Transverse colon (tissue), 4 donors: Measurements from ENCODE around the gene OR4D1. TPM values are rescaled to one million over a fixed set of nuclear protein-coding genes. Genes with fewer than 3 reads are reported as not detected.

ENCODE experiments used
- DNase-seq: peaks from one replicate; pipeline ENCODE4 v3.0.0-alpha.2; 2019
- H3K27ac ChIP-seq, 4 donors: fragments of 200-600 bp; sonication (generic); 2 replicates each; pipeline ENCODE4 v1.5.1; 2016 to 2018; ENCODE audit warnings: inconsistent platforms in 4 of 4
- H3K27me3 ChIP-seq: fragments of 200-600 bp; sonication (generic); 2 replicates; pipeline ENCODE4 v1.5.1; 2017; ENCODE audit warnings: inconsistent platforms
- H3K36me3 ChIP-seq, 4 donors: fragments of 200-600 bp; sonication (generic); 2 replicates each; pipeline ENCODE4 v1.5.1; 2017 to 2019; ENCODE audit warnings: inconsistent platforms in 4 of 4
- H3K4me1 ChIP-seq, 4 donors: fragments of 200-600 bp; sonication (generic); 2 replicates each; pipeline ENCODE4 v1.5.1; 2017 to 2020; ENCODE audit warnings: inconsistent platforms in 4 of 4
- H3K4me3 ChIP-seq, 4 donors: fragments of 200-600 bp; sonication (generic); 1 replicate in 1 of 4; 2 replicates in 3 of 4; pipeline versions ENCODE4 v1.5.1 to v1.6.1; 2017 to 2019; ENCODE audit warnings: inconsistent platforms in 4 of 4
- H3K9me3 ChIP-seq, 2 donors: fragments of 200-600 bp; sonication (generic); 2 replicates each; pipeline ENCODE4 v1.5.1; 2017 to 2019; ENCODE audit warnings: inconsistent platforms in 2 of 2
- CTCF ChIP-seq, 5 experiments: fragments of 200-600 bp in 3 of 5; fragments of 450-650 bp in 2 of 5; sonication (generic) in 3 of 5; IDR thresholded peaks; 1 replicate in 2 of 5; 2 replicates in 3 of 5; pipeline ENCODE4 v1.5.1; 2016 to 2017; ENCODE audit warnings: antibody characterized with exemption in 5 of 5, inconsistent platforms in 3 of 5, mild to moderate bottlenecking in 2 of 5, moderate library complexity in 1 of 5
- EP300 ChIP-seq: sonication (generic); formaldehyde crosslinking; IDR thresholded peaks from one replicate; pipeline ENCODE4 v1.6.1; 2017; ENCODE audit warnings: antibody characterized with exemption, low read depth
- POLR2A ChIP-seq: fragments of 450-650 bp; IDR thresholded peaks from one replicate; pipeline ENCODE4 v1.6.1; 2016; ENCODE audit warnings: antibody characterized with exemption, mild to moderate bottlenecking, moderate library complexity
- POLR2AphosphoS5 ChIP-seq, 3 donors: sonication (generic); formaldehyde crosslinking; IDR thresholded peaks; one replicate each; pipeline ENCODE4 v1.6.1; 2016; ENCODE audit warnings: antibody characterized with exemption in 3 of 3
- WGBS, 2 donors: methylation state at CpG; one replicate each; pipeline ENCODE4 v1.1.5; 2018; ENCODE audit warnings: low coverage in 1 of 2; 5-methylcytosine and 5-hydroxymethylcytosine counted together
- in situ Hi-C, 4 donors: fragments of 200-750 bp; cut with MboI; loops; one replicate each; pipeline versions ENCODE4 v1.15.0 to v1.15.1; 2017; ENCODE audit warnings: low sequenced_read_pairs in 3 of 4, low pct_ligation_motif_present in 1 of 4, low pct_unique_long_range_greater_than_20kb in 1 of 4
- intact Hi-C: fragments of 100-400 bp; cut with DNase I; formaldehyde crosslinking; loops from one replicate; pipeline ENCODE4 v1.15.1; 2023; ENCODE audit warnings: low total_unique reads
- total RNA-seq, 4 donors: library from RNA; depleted of rRNA; stranded (reverse); fragments of >200 nt; gene quantifications; one replicate each; pipeline ENCODE4 v1.1.0, GENCODE V29; 2016

OR4D1 gene
- total RNA-seq, 4 donors from 2014 or later = not detected

DNA sequence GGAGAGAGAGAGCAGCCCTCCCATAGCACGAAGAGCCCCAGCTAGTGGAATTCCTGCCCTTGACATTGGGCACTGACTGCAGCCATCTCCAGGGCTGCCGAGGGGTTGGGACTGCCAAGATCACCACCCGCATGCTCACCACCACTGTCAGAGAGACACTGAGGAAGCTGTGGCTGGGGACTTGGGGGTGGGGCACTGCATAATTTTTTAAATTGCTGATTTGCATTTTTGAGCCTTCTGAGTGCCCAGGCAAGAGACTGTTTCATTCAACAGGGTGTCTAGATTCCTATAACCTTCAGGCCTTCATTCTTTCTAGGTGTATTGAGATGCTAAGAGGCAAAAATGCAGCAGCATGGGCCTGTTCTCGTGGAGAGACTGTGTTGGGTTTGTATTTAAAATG lies 35.3 kb downstream of the OR4D1 start:
- Histone ChIP-seq H3K9me3 (no peaks in the 10 kb centered on the region), H3K27ac (no peak overlapping the region), H3K4me1 (no peaks in the 10 kb centered on the region), H3K36me3 (no peaks in the 10 kb centered on the region), H3K27me3 (no peaks in the 10 kb centered on the region), H3K4me3 (no peak overlapping the region)
- no peak for DNase-seq
- no peak for TF ChIP-seq POLR2A
- TF ChIP-seq CTCF (IDR thresholded peaks at IDR 0.05) = no peak
- TF ChIP-seq POLR2AphosphoS5 (IDR thresholded peaks at IDR 0.05) = no peak
- TF ChIP-seq EP300 = no peak
- WGBS, 2 donors = 70 to 77% methylated on average over 2 to 4 of the region's 4 CpGs
- in situ Hi-C loops (no loop called here), intact Hi-C loops (no loop called here)

DNA sequence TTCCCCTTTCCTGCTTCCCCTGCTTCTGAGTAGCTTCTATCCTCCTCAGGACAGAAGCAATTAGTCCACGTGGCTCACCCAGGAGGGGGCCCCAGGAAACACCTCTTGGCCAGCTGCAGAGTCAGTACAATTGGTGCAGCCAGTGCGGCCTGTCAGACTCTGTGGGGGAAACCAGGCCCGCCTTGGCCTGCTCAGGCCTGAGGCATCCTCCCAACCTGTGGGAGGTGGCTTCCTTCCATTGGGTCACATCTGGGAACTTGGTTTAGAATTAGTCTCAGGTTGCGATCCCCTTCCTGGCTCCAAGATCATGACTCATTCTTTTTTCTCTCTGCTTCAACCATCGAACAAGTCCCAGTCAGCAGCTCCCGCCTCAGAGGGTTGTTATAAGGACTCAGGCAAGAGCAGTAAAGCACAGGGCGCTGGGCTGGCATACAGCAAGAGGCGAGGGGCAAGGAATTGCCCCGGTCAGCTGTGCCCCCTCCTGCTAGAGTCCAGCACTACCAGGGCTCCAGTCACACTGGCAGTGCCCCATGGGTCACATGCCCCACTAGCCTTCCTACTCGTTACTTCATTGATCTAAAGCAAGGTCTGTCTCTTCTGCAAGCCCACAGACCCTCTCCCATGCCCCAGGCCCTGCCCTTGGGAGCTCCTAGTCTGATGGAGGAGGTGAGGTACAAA lies 36.3 kb downstream of the OR4D1 start:
- DNase-seq = no peak
- in situ Hi-C loops = no loop called here
- H3K27ac ChIP-seq = no peak overlapping the region

GRCh38 chr17:58184986-58185761 lies 37.0 kb downstream of the OR4D1 start:
- Histone ChIP-seq H3K27ac (no peak overlapping the region), H3K4me3 (no peak overlapping the region), H3K27me3 (peaks cover 10% of the 10 kb centered on the region), H3K9me3 (no peaks in the 10 kb centered on the region), H3K36me3 (no peaks in the 10 kb centered on the region), H3K4me1 (no peaks in the 10 kb centered on the region)
- DNase-seq = no peak
- WGBS, 2 donors = 83% methylated on average over 8 of the region's 8 CpGs; no CpG with 5 or more reads in 1 of the 2 donors
- no peak for TF ChIP-seq CTCF (IDR thresholded peaks at IDR 0.05)
- no peak for TF ChIP-seq EP300
- no peak for TF ChIP-seq POLR2A
- no peak for TF ChIP-seq POLR2AphosphoS5 (IDR thresholded peaks at IDR 0.05)
- intact Hi-C loops = no loop called here
- in situ Hi-C loops = no loop called here

More for the DNA sequence above, 36.3 kb downstream of the OR4D1 start:
- Histone ChIP-seq H3K9me3 (no peaks in the 10 kb centered on the region), H3K27me3 (peaks cover 3% of the 10 kb centered on the region), H3K36me3 (no peaks in the 10 kb centered on the region), H3K4me3 (no peak overlapping the region), H3K4me1 (no peaks in the 10 kb centered on the region)
- 71% methylated on average over 10 of the region's 10 CpGs; no CpG with 5 or more reads in 1 of the 2 donors for WGBS, 2 donors
- intact Hi-C loops = no loop called here
- no peak for TF ChIP-seq EP300
- no peak for TF ChIP-seq POLR2AphosphoS5 (IDR thresholded peaks at IDR 0.05)
- no peak for TF ChIP-seq POLR2A
- TF ChIP-seq CTCF (IDR thresholded peaks at IDR 0.05) = no peak

DNA sequence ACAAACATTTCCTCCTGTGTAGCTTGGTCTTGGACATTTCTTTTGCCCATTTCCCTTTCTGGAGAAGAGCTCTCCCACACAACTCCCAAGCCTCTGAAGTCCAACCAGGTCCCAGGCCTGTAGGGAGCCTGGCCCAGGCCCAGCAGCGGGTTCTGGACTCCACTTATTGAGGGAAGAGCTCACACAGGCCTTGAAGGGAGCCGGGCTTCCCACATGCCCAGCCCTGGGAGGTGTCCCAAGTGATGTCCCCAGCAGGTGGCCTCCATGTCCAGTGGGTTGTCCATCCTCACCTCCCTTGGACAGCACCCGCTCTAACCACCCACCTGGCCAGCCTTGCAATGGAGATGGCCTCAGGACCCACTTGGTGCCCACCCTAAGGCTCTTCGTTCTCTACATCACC lies 38.4 kb downstream of the OR4D1 start:
- intact Hi-C loops (no loop called here), in situ Hi-C loops (no loop called here)
- DNase-seq = no peak
- no peaks in the 10 kb centered on the region for H3K36me3 ChIP-seq
- H3K4me3 ChIP-seq = no peak overlapping the region
- WGBS, 2 donors = 93 to 100% methylated on average over 1 to 4 of the region's 4 CpGs
- no peak overlapping the region for H3K27ac ChIP-seq
- no peaks in the 10 kb centered on the region for H3K9me3 ChIP-seq
- no peaks in the 10 kb centered on the region for H3K4me1 ChIP-seq
- H3K27me3 ChIP-seq = peaks cover 11% of the 10 kb centered on the region
- TF ChIP-seq CTCF (IDR thresholded peaks at IDR 0.05) = no peak
- TF ChIP-seq POLR2AphosphoS5 (IDR thresholded peaks at IDR 0.05) = no peak
